Stimulated activated CD4-positive, alpha-beta T cell treated with anti-CD3 and anti-CD28 coated beads, Interleukin-12 subunit alpha, Interleukin-12 subunit beta, amount 100 ng/mL, for 24 hours (primary cell): Measurements from ENCODE around the gene RAI14.
"Not testable (repeated sequence)": the region's sequence is repeated elsewhere in the genome, so short reads cannot be mapped to it uniquely, and the experiment has no call there.

Source experiments
- DNase-seq, 2 experiments: peaks; one replicate each; pipeline ENCODE4 v3.0.0-alpha.2; 2020; ENCODE audit warnings: low read depth in 2 of 2

Gene RAI14

GRCh38 chr5:34820593-34820992, 164.5 kb downstream of the RAI14 start:
- DNase-seq, result no peak

GRCh38 chr5:34822956-34823715, 167.0 kb downstream of the RAI14 start:
- DNase-seq, result no peak

GRCh38 chr5:34826347-34826746, 170.2 kb downstream of the RAI14 start:
- no peak for DNase-seq

GRCh38 chr5:34827588-34828506, 171.7 kb downstream of the RAI14 start:
- no peak for DNase-seq

- DNase-seq, result not testable (repeated sequence)
These were observed 174.7 kb downstream of the RAI14 start for GRCh38 chr5:34830827-34831226.

GRCh38 chr5:34831303-34831702, 175.2 kb downstream of the RAI14 start:
- no peak for DNase-seq

GRCh38 chr5:34832568-34832967, 176.4 kb downstream of the RAI14 start:
- DNase-seq, result no peak

GRCh38 chr5:34833090-34833489, 177.0 kb downstream of the RAI14 start:
- DNase-seq, result no peak

GRCh38 chr5:34833976-34834793, 178.1 kb downstream of the RAI14 start:
- no peak for DNase-seq

GRCh38 chr5:34834794-34835089, 178.6 kb downstream of the RAI14 start:
- no peak for DNase-seq

- DNase-seq, result no peak
These were observed 179.5 kb downstream of the RAI14 start for GRCh38 chr5:34835664-34836063.

GRCh38 chr5:34838785-34839714, 182.9 kb downstream of the RAI14 start, which contains the start of gene TTC23L:
TSS of gene TTC23L (plus strand) at chr5:34839164. CDS start at chr5:34840672, 1,508 bp downstream.
- DNase-seq, result peak; percentile 71 to 82

- DNase-seq, result no peak
These were observed 185.7 kb downstream of the RAI14 start for GRCh38 chr5:34841816-34842215.

- DNase-seq, result no peak
These were observed 186.4 kb downstream of the RAI14 start for GRCh38 chr5:34842554-34842953.

GRCh38 chr5:34843497-34843896, 187.4 kb downstream of the RAI14 start:
- DNase-seq, result no peak

- no peak for DNase-seq
These were observed 188.0 kb downstream of the RAI14 start for GRCh38 chr5:34844106-34844505.

GRCh38 chr5:34844999-34845398, 188.9 kb downstream of the RAI14 start:
- no peak for DNase-seq

- no peak for DNase-seq
These were observed 190.9 kb downstream of the RAI14 start for GRCh38 chr5:34847056-34847455.

GRCh38 chr5:34847552-34847951, 191.4 kb downstream of the RAI14 start:
- DNase-seq, result no peak

- no peak for DNase-seq
These were observed 192.1 kb downstream of the RAI14 start for GRCh38 chr5:34848230-34848629.

- no peak for DNase-seq
These were observed 193.1 kb downstream of the RAI14 start for GRCh38 chr5:34849253-34849652.
